ENCODE measurements around the gene PABPN1. TPM values are rescaled to one million over a fixed set of nuclear protein-coding genes. Genes with fewer than 3 reads are reported as not detected.
A peak's percentile ranks its signal among the peaks of the same experiment; 100 is the strongest.

Gene PABPN1
- total RNA-seq, 1 donor, result 44.8 TPM

GRCh38 chr14:23301969-23302289 lies 19.3 kb upstream of the PABPN1 start:
- no peak for DNase-seq (ENCODE audit: low read depth)
- no peak for TF ChIP-seq CTCF (IDR thresholded peaks at IDR 0.05; ENCODE audit: insufficient read depth, low read length)
- H3K4me3 ChIP-seq (ENCODE audit: low read depth, low read length), result peak overlapping the region; percentile 78

- peak; percentile 34 for DNase-seq (ENCODE audit: low read depth)
- TF ChIP-seq CTCF (IDR thresholded peaks at IDR 0.05; ENCODE audit: insufficient read depth, low read length), result no peak
- peak within 1 kb of the TSS; percentile 78 for H3K4me3 ChIP-seq (ENCODE audit: low read depth, low read length)
Observed at GRCh38 chr14:23302290-23303225, 18.7 kb upstream of the PABPN1 start, which contains the start of gene PPP1R3E. TSS of gene PPP1R3E (minus strand) at chr14:23302859. CDS start at chr14:23302576, 283 bp downstream.

- peak within 1 kb of the TSS; percentile 95 for H3K4me3 ChIP-seq (ENCODE audit: low read depth, low read length)
- peak; percentile 84 for DNase-seq (ENCODE audit: low read depth)
- TF ChIP-seq CTCF (IDR thresholded peaks at IDR 0.05; ENCODE audit: insufficient read depth, low read length), result no peak
Observed at GRCh38 chr14:23306412-23307145, 14.7 kb upstream of the PABPN1 start, which contains the start of gene BCL2L2. TSS of gene BCL2L2 (plus strand) at chr14:23306833. CDS start at chr14:23307768, 935 bp downstream.

GRCh38 chr14:23307146-23307530 lies 14.1 kb upstream of the PABPN1 start:
- no peak for TF ChIP-seq CTCF (IDR thresholded peaks at IDR 0.05; ENCODE audit: insufficient read depth, low read length)

GRCh38 chr14:23307687-23308644 lies 13.3 kb upstream of the PABPN1 start:
- DNase-seq (ENCODE audit: low read depth), result peak; percentile 47
- no peak for TF ChIP-seq CTCF (IDR thresholded peaks at IDR 0.05; ENCODE audit: insufficient read depth, low read length)
- H3K4me3 ChIP-seq (ENCODE audit: low read depth, low read length), result peak overlapping the region; percentile 95

More at GRCh38 chr14:23307146-23307530, 14.1 kb upstream of the PABPN1 start:
- no peak for DNase-seq (ENCODE audit: low read depth)
- H3K4me3 ChIP-seq (ENCODE audit: low read depth, low read length), result peak overlapping the region; percentile 95

All from fibroblast of the aortic adventitia (primary cell).